PFSK-1 (cell line): ENCODE data around the gene EHD2.

Experiments
- POLR2AphosphoS5 ChIP-seq: IDR thresholded peaks from 2 replicates; pipeline ENCODE4 v1.6.1; 2012; ENCODE audit warnings: low read depth, mild to moderate bottlenecking, control low read depth, low read length, moderate library complexity
- SIN3A ChIP-seq: IDR thresholded peaks from 2 replicates; pipeline ENCODE4 v1.6.1; 2012; ENCODE audit warnings: mild to moderate bottlenecking, low read length, moderate library complexity, borderline replicate concordance; ENCODE audit not compliant: insufficient read depth

DNA sequence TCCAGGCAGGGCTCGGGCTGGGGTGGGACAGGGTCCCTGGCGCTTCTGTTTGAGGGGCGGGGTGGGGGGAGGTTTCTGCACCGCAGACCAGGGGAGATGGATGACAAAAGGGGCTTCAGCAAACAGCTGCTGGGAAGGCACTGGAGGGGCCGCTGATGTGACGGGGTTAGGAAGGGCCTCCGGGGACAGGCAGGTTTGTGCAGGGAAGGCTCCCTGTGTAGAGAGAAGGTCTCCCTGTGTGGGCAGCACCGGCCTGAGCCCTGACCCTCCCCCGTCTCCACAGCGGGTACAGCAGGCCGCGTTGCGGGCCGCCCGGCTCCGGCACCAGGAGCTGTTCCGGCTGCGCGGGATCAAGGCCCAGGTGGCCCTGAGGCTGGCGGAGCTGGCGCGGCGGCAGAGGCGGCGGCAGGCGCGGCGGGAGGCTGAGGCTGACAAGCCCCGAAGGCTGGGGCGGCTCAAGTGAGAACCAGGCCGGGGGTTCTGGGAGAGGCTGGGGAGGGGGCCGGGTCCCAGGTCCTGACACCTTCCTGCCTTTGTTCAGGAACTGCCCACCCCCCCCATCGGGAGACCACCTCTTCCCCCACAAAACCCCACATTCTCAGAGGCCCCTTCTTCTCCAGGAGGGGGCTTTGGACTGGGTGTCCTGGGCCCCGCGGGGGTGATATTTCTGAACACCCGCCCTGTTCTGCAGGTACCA is 42.0 kb downstream of the EHD2 start:
- no peak for TF ChIP-seq SIN3A
- no peak for TF ChIP-seq POLR2AphosphoS5
